Measurements from ENCODE around the gene SUOX. TPM values are rescaled to one million over a fixed set of nuclear protein-coding genes. Genes with fewer than 3 reads are reported as not detected.

SUOX gene
- total and polyA plus RNA-seq, 2 of the 4 experiments (the other 2 are of a cell fraction) = 17.8 to 19.4 TPM

- no peaks in the 10 kb centered on the region for H3K9me3 ChIP-seq (ENCODE audit: control insufficient read depth, insufficient read depth, low read length)
- no peak overlapping the region for H4K5ac ChIP-seq (ENCODE audit: low read depth, low read length)
- H2BK15ac ChIP-seq (ENCODE audit: low read depth, low read length) = no peak overlapping the region
- H4K91ac ChIP-seq (ENCODE audit: insufficient read depth, low read depth, low read length) = no peak overlapping the region
- TF ChIP-seq, protein P1, sequence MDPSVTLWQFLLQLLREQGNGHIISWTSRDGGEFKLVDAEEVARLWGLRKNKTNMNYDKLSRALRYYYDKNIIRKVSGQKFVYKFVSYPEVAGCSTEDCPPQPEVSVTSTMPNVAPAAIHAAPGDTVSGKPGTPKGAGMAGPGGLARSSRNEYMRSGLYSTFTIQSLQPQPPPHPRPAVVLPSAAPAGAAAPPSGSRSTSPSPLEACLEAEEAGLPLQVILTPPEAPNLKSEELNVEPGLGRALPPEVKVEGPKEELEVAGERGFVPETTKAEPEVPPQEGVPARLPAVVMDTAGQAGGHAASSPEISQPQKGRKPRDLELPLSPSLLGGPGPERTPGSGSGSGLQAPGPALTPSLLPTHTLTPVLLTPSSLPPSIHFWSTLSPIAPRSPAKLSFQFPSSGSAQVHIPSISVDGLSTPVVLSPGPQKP (IDR thresholded peaks at IDR 0.05; ENCODE audit: borderline replicate concordance, low read depth, low read length) = no peak
- TF ChIP-seq RFX5 (IDR thresholded peaks at IDR 0.05; ENCODE audit: low read depth, low read length) = no peak
- H2BK120ac ChIP-seq (ENCODE audit: low read depth, low read length) = no peak overlapping the region
- BruUV-seq (replicated peaks) = no TSS peak
- dilution Hi-C loops (cut with HindIII; ENCODE audit: low sequenced_read_pairs, unreplicated experiment) = no loop called here
- intact Hi-C loops (cut with micrococcal nuclease) = no loop called here
- H3K14ac ChIP-seq (replicated peaks; ENCODE audit: low read depth, low read length) = no peak overlapping the region
- H3K4me2 ChIP-seq (ENCODE audit: low read depth, low read length) = no peak overlapping the region
- no peak overlapping the region for H4K8ac ChIP-seq (ENCODE audit: low read depth in 2 of 2, low read length in 2 of 2)
- no peak overlapping the region for H2BK5ac ChIP-seq (ENCODE audit: low read depth, low read length, poor library complexity, severe bottlenecking)
- no peak overlapping the region for H3K18ac ChIP-seq (ENCODE audit: low read depth, low read length)
- no peak overlapping the region for H2AK9ac ChIP-seq (replicated peaks; ENCODE audit: low read depth, low read length, poor library complexity)
- no peak overlapping the region for H3K9ac ChIP-seq (ENCODE audit: low read depth, low read length)
- H3K4me1 ChIP-seq (ENCODE audit: control insufficient read depth, insufficient read depth, low read length) = no peaks in the 10 kb centered on the region
- H2BK20ac ChIP-seq (ENCODE audit: low read depth, low read length) = no peak overlapping the region
- ATAC-seq (ENCODE audit: low read depth) (no peak), DNase-seq (no peak)
- H3K27me3 ChIP-seq (ENCODE audit: control insufficient read depth, insufficient read depth, low read length) = no peaks in the 10 kb centered on the region
- ChIA-PET CTCF (no interaction called here), POLR2A (ENCODE audit: unreplicated experiment) (no interaction called here)
- H3K9me1 ChIP-seq (ENCODE audit: insufficient read depth, low read length) = peaks cover 16% of the 10 kb centered on the region
- no peak overlapping the region for H2AK5ac ChIP-seq (ENCODE audit: low read depth, low read length)
- peaks cover 3 to 12% of the 10 kb centered on the region in 2 experiments; a peak in 3 of 4 replicates for H3K79me1 ChIP-seq (ENCODE audit: low read depth in 1 of 2, low read length in 2 of 2)
- H3K23ac ChIP-seq (ENCODE audit: low read depth, low read length) = no peak overlapping the region
- WGBS, 2 experiments (ENCODE audit: extremely low coverage in 2 of 2, insufficient read length in 1 of 2) = 89% methylated on average over 7 of the region's 10 CpGs; no CpG with 5 or more reads in 1 of the 2 experiments
- no peak overlapping the region for H2AFZ ChIP-seq (replicated peaks; ENCODE audit: low read length, poor library complexity)
- no peak overlapping the region for H3K4me3 ChIP-seq (ENCODE audit: insufficient read depth, low read depth, low read length)
- no peak overlapping the region for H3K56ac ChIP-seq (ENCODE audit: extremely low read depth, insufficient read depth, low read length)
- H4K20me1 ChIP-seq (ENCODE audit: insufficient read depth, low read length) = no peaks in the 10 kb centered on the region
- H3K36me3 ChIP-seq (ENCODE audit: control insufficient read depth, insufficient read depth, low read length) = peaks cover 18% of the 10 kb centered on the region
- in situ Hi-C loops (cut with MboI; ENCODE audit: low sequenced_read_pairs) = no loop called here
- H3K27ac ChIP-seq (ENCODE audit: insufficient read depth, low read length) = no peak overlapping the region
- H3K4ac ChIP-seq (ENCODE audit: low read depth, low read length) = no peak overlapping the region
These were observed 7.1 kb downstream of the SUOX start for GRCh38 chr12:56004211-56004610.

Measured in IMR-90 (cell line).